NOMO-1 treated with dmso at 0.1 percent for 144 hours (cell line): ENCODE measurements around the gene IQGAP2.
"Not testable (repeated sequence)": the region's sequence is repeated elsewhere in the genome, so short reads cannot be mapped to it uniquely, and the experiment has no call there.

Experiments used
- DNase-seq: peaks from one replicate; lab custom pipeline; 2025; ENCODE audit not compliant: unreplicated experiment; lab: John Stamatoyannopoulos, UW

The IQGAP2 gene

DNA sequence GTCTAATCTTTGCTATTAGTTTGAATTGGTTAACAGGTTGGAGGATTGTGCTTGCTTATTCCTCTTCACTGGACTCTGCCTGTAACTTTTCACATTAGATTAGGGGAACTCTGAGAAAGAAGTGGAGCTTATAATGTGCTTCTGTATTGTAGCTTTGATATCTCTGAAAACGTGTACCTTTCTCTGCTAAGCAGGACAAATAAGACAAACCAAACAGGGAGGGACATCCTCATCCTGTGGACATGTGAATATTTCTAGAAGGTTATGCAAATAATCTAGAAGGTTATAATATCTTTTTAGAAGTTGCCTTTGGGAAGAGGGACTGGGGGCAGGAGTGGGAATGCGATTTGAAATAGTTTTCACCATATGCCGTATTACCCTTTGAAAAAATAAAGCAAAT is 11.7 kb downstream of the IQGAP2 start:
- DNase-seq: no peak

DNA sequence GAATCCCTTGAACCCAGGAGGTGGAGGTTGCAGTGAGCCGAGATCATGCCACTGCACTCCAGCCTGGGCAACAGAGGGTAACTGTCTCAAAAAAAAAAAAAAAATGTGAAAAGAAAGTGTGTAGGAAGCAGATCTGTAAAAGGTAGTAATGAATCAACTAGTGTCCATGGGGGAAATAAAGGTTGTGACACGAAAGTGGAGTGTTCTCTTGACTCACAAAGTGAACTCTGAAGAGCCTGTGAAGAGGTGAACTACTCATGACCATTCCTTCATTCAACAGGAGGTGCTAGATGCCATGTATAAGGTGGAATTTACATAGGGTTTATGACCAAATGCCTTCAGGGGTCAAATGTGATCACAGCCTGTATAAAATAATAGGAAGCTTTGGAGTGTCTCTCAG is 12.8 kb downstream of the IQGAP2 start:
- DNase-seq: no peak

DNA sequence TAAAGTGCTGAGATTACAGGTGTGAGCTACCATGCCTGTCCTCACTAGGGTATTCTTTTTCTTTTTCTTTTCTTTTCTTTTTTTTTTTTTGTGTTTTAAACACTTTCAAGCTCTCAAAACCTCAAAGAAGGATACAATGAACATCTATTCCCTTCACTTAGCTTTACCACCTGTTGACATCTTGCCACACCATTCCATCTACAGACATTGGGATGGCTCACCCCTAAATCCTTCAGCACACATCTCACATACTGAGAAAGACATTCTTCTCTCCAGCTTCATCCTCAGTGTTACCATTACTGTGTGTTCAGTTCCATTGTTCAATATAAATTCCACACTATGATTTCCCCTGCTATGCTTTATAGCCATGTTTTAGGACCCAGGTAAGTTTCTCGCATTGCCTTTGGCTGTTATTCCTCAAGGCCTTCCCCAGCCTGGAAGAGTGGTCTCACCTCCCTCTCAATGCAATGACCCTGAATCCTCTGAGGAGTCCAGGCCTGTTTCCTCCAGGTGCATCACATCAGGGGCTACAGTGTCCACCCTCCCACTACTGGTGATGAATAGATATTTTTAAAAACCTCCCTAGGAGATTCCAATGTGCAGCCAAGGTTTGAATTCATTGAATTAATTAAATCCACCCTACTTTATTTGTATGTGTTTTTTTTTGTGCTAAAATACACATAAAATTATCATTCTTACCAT is 16.7 kb downstream of the IQGAP2 start:
- no peak for DNase-seq

DNA sequence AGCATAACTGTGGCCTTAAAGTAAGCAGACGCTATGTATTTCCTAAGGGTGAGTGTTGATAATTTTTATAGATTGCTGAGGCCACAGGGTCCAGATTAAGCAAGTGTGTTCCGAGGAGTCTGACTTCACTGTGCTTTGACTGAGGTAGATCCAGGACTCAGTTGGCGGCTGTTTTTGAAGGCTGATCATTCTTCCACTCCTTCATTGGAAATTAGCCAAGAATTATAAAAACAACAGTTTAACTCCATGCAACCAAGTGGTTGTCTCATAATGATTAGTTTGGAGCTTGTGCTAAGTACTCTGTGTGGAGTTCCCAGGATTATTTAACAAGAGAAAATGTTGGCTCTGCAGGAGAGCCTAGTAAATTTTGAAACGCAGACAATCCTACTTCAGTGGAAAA is 19.1 kb downstream of the IQGAP2 start:
- no peak for DNase-seq

DNA sequence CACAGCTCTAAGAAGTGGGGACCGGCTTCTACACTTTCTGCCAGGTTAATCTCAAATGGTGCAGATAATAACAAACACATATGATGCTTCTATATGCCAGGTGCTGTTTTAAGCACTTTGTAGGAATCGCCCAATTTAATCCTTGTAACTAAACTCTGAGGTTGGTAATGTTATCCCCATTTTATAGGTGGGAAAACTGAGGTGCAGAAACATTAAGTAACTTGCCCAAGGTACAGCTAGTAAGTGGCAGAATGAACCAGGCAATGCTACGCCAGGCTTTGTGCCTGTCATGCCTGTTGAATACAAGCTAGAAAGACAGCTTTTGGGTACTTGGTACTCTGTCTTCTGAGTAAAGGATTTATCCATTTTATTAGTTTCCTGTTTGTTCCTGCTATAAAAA is 19.7 kb downstream of the IQGAP2 start:
- DNase-seq: no peak

DNA sequence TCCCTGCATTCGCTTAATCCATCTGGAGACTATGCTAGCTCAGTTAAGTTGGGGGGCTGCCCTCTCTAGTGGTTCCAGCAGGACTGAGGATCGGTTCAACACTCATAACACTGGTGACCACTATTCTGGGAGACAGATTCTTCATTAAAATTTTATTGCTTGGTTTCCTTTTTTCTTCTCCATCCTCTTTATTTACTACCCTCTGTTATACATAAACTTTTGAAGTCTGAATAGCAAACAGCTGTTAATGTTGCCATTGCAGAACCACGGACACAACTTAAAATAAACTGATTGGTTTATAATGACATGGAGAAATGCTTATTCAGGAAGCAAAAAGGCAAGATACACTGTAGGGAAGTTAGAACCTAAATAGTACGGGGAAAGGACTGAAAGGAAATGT is 22.1 kb downstream of the IQGAP2 start:
- DNase-seq: no peak

DNA sequence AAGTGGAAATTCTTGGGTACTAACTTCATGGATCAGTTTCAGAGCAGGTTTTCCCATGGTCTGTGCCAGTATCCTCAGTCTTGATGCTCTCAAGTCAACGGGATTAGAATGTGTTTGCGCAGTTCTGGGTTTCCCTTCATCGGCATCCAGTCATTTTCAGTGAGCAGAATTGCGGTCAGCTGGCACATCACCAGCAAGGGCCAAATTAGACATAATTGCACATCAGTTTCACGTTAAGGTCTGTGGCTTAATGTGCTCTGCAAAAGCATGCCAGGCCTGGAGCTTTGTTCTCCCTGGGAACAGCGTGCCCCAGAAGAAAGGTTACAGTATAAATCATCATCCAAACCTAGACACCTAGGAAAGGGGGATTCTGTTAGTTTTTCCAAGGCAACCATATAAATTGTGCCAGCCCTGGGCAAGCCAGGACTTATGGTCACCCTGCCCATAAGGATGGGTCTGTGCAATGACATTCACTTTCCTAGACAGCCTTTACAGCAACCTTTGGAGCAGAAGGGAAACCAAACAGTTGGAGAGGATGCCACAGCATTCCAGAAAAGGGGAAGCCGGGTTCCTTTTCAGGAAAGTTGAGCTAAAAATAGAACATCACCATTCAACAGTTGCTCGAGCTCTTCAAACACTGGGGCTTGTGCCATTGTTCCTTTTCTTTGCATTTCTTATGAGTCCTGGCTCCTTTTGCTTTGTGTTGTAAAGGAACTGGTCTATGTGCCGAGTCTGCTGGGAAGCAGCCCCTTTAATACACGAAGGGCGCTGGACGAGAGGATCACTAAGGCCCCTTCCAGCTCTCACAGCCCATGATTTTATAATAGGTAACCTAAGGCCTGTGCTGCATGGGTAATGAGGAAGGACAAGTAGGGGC is 23.1 kb downstream of the IQGAP2 start:
- no peak for DNase-seq

DNA sequence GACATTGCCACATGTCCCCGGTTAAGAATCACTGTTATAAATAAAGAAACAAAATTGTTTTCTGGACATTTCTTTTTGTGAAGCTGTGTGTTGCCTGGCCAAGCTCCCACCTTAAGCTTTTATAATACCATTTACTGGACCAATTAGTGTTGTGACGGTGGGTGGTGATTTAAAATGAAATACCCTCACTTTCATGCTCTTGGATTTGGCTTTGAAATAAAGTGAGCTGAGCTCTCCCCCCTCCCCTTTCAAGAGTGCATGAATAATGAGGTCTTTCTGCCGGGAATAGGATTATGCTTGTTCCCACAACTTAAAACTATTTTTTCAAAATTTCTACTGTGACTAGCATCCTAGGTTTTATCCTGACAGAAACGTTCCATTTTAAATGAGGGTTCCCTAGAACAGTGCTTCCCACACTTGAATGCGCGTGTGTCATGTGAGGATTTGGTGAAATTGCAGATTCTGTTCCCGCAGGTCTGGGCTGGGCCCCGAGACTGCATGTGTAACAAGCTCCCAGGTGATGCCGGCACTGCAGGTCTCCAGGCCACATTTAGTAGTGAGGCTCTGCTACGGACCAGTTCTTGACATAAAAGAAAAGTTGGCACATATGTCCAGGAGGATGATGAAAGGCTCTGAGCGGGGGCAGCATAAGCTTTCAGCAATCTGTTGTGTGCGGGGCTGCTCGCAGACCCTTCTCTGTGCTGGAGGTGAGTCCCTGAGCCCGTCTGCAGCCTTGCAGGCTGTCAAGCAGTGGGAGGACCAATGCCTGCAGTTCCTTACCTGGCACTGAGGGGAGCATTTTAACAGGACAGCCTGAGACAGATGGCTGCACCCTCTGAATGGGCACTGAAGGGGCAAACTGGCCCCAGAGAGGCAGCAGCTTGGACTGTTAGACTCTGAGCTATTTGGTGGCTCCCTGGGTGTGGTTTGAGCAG is 24.4 kb downstream of the IQGAP2 start:
- DNase-seq: no peak

DNA sequence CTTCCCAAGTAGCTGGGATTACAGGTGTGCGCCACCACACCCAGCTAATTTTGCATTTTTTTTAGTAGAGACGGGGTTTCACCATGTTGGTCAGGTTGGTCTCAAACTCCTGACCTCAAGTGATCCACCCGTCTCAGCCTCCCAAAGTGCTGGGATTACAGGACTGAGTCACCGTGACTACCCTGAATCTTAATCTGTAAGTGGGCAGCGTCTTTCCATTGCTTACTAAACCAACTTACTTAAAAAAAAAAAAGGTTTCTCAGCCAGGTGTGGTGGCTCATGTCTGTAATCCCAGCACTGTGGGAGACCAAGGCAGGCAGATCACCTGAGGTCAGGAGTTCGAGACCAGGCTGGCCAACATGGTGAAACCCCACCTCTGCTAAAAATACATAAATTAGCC is 25.5 kb downstream of the IQGAP2 start:
- DNase-seq: not testable (repeated sequence)

DNA sequence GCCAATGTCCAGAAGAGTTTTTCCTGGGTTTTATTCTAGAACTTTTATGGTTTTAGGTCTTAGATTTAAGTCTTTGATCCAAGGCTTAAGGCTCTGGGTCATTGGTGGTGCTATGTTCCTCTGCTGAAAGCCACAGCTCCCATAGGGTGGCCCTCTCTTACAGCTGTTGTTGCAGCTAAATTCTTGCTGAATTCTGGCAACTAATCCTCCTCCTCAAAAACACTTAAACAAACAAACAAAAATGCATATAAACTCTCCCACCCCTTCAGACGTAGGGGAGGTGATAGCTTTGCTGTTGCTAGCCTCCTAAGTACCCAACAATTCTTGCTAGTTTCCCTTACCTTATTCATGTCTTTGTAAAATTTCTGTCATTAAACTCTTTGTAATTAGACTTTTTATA is 30.2 kb downstream of the IQGAP2 start:
- DNase-seq: no peak

DNA sequence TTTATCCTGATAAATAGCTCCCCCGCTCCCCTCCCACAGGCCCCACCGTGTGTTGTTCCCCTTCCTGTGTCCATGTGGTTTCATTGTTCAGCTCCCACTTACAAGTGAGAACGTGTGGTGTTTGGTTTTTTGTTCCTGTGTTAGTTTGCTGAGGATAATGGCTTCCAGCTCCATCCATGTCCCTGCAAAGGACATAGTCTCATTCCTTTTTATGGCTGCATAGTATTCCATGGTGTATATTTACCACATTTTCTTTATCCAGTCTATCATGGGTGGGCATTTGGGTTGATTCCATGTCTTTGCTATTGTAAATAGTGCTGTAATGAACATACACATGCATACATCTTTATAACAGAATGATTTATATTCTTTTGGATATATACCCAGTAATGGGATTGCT is 34.4 kb downstream of the IQGAP2 start:
- DNase-seq: not testable (repeated sequence)

DNA sequence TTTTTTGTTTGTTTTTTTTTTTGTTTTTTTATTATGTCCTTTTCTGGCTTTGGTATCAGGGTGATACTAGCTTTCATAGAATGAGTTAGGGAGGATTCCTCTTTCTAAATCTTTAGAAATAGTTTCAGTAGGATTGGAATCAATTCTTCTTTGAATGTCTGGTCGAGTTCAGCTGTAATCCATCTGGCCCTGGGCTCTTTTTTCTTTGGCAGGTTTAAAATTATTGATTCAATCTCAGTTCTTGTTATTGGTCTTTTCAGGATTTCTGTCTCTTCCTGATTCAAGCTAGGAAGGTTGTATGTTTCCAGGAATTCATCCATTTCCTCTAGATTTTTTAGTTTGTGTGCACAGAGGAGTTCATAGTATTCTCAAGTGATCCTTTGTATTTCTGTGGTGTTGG is 34.9 kb downstream of the IQGAP2 start:
- no peak for DNase-seq

DNA sequence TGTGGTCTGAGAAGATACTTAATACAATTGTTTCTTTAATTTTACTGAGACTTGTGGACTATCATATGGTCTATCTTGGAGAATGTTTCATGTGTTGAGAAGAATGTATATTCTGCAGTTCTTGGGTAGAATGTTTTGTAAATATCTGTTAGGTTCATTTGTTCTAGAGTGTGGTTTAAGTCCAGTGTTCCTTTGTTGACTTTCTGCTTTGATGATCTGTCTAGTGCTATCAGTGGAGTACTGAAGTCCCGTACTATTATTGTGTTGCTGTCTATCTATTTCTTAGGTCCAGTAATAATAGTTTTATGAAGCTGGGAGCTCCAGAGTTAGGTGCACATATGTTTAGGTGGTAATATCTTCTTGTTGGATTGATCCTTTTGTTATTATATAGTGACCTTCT is 36.1 kb downstream of the IQGAP2 start:
- no peak for DNase-seq

DNA sequence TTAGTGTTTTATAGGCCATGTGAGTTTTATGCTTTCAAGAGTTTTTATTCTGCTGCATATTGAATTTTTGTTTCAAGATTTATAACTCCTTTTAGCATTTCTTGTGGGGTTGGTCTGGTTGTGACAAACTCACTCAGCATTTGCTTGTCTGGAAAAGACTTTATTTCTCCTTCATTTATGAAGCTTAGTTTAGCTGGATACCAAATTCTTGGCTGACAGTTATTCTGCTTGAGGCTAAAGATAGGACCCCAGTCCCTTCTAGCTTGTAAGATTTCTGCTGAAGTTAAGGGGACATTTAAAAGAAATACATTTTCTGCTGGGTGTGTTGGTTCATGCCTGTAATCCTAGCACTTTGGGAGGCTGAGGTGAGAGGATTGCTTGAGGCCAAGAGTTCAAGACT is 36.8 kb downstream of the IQGAP2 start:
- no peak for DNase-seq

DNA sequence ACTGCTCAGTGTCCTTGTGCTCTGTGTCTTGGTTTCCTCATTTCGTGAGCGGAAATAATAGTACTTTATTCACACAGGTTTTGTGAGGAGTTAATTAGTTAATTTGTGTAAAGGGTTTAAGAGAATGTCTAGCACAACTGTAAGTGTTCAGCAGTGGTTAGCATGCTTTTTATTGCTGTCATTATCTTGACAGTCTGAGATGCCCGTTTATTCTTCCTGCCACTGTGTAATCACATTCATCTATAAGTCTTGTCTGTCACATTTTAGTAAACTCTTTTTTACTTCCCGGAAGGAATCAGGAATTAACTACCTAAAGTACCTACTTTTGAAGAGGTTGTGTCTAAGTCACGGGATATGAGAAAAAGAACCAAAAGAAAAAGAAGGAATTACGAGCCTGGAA is 38.0 kb downstream of the IQGAP2 start:
- DNase-seq: no peak

DNA sequence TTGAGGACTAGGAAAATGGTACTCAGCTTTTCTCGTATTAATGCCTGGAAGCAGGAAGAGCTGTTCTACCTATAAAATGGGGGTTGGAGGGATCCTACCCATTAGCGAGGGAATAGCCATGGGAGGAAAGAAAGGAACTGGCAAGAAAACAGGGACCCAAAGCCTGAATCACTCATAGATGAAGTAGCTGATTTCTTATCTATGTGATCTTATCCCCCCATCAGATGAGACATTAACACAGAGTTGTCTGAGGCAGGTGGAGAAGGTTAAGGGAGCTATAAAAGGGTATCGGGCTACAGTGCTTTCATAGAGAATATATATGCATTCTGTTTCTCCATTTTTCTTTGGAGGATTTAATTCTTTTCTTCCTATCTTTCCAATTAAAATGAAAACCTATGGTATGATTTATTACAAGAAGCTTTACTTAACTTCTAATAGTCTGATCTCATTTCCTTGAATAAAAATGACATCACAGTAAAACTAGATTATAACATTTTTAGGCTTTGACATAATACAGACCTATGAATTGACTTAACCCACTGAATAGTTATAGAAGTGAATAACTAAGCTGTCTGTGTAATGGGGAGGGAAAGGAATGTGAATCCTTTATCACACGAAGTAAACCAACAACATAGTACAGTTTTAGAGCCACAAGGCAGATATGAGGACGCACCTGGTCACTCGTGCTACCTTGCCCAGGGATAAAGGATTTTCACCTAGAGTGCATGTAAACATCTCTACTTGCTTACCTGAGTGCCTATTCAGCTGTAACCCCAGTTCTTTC is 39.0 kb downstream of the IQGAP2 start:
- no peak for DNase-seq

DNA sequence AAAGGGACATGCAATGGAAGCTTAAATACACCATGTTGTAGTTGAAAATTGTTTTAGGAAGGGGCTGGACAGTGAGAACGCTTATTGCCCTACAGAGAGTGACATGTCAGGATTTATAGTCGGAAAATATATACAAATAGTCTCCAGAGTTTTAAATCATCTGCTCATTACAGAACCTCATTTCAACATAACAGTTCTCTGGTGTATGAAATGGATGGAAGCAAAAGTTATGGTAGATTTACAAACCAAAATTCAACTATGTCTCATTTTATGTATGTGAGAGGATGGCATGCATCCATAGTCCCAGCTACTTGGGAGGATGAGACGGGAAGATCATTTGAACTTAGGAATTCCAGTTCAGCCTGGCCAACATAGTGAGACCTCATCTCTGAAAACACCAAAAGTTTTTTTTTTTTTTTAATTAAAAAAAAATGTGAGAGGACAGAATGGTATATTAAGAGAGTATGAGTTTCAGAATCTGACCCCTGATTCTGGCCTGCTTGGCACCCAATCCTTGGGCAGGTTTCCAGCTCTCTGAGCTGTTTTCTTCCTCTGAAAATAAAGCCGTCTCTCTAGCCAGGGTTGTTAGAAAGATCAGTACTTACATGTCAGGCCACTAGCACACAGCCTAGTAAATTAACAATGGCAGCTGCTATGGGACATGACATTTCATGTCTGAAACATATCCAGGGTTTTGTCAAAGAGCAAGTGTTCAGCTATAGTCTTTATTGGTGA is 40.1 kb downstream of the IQGAP2 start:
- no peak for DNase-seq

DNA sequence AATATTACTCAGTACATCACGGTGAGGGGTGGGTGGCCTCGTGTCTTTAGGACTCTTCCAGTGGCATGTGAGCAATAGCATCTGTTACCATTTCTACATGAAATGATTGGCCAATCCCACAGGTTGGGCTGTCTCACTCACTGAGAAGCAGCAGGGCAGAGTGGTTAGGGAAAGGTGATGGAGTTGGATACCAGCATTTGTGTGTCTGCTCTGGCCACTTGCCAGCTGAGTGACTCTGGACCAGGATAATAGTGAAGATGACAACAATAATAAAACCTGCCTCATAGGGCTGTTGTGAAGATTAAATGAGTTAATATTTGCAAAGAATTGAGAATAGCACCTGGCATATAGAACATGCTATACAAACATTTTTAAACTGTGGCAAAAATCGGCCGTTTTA is 42.0 kb downstream of the IQGAP2 start:
- no peak for DNase-seq

DNA sequence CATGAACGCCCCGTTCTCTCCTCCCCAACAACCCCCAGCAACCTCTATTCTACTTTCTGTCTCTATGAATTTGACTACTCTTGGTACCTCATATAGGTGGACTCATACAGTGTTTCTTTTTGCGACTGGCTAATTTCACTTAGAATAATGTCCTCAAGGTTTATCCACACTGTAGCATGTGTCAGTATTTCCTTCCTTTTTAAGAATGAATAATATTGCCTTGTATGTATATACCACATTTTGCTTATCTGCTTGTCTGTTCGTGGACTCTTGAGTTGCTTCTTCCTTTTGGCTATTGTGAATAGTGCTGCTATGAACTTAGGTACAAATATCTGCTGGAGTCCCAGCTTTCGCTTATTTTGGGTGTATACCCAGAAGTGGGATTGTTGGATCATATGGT is 42.7 kb downstream of the IQGAP2 start:
- DNase-seq: no peak

DNA sequence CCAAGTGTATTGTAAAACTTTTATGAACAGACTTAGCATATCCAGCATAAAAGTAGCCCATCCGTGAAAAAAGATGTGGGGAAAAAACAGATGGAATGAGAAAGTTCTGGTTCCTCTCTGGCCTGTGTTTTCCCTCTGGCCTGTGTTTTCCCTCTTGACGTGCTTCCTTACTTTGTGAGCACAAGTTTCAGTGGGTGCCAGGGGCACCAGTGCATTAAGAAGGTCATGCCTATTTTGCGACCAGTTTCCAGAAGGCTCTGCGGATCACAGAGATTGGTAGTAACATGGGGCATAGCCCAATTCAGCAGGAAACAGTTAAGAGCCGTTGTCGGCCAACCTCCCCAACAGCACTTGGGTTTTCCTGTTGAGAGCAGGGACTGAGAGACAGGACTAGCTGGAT is 43.7 kb downstream of the IQGAP2 start:
- no peak for DNase-seq
